GM19023 (cell line): Measurements from ENCODE around the gene ARHGEF12.

Experiments used
- ATAC-seq: cut with Tn5 transposase; IDR thresholded peaks from one replicate; pipeline ENCODE4 v1.9.1; 2021; ENCODE audit warnings: mild to moderate bottlenecking, moderate library complexity; ENCODE audit not compliant: unreplicated experiment

The ARHGEF12 gene

DNA sequence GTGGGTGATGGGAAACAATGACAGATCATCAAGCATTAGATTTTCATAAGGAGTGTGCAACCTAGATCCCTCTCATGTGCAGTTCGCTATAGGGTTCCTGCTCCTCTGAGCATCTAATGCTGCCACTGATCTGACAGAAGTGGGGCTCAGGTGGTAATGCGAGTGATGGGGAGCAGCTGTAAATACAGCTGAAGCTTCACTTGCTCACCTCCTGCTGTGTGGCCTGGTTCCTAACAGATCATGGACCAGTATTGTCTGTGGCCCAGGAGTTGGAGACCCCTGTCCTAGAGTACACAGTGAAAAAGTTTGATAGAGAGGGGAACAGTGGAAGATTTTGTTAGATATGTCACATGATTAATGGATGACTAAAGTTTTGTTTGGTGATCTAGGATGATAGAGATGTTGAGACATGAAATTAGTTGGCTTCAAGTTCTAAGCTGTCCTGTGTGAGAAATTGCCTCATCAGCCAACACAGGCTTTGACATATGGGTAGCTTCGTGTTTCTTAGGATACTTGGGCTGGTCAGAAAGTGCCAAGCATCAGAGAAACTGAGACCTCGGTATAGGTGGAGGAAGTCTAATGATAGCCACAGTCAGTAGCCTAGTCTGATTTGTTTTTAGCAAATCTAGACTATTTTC, 47.4 kb downstream of the ARHGEF12 start:
- no peak for ATAC-seq

DNA sequence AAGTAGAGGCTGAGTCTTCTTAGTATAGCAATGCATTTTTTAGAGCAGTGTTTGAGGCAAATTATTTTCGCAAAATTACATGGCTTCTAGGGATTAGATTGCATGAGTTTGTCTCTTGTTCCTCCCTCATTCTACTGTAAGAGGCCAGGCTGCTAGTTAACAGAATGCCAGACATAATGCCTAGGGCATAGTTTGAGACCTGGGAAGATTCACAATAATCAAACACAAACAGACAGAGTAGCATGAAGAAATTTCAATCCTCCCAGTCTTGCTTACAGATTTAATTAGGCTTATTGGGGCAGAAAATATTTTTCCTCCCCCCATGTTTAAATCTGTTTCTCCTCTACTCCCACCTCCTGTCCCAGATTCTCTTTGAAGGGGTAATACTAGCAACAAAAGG, 48.3 kb downstream of the ARHGEF12 start:
- ATAC-seq, result no peak

DNA sequence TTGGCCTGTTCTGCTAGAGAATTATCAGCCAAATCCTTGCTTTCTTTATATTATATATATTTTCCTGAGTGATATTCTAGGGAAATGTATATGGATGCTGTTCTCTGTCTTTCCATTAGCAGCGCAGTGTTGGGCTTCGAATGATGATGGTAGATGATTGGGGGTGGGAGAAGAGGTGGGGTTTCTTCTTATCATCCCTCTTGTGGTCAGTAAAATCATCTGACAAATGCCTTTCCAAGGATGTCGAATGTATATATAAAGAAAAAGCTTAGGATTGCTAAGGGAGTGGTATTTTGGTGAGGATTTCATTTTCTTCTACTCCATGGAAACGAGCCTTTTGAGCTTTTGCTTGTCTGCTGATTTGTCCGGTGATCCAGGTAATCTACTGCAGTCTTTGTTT, 48.9 kb downstream of the ARHGEF12 start:
- ATAC-seq, result no peak

DNA sequence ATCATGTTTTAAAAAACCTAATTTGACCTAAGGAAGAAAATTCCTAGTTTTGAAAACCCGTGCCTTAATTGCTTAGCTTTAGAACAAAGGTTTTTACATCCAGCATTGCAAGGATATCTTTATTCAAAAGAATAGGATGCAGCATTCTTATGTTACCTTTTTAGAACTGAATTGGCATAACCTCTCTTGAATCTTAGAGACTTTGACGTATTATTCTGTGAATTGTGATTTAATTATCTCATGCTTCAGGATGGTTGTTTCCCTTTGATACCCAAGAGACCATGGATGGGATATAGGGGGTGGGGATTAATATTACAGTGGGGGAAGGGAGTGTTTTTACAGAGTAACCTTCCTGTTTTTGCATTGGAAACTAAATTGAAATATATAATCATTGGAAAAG, 49.4 kb downstream of the ARHGEF12 start:
- ATAC-seq, result no peak

DNA sequence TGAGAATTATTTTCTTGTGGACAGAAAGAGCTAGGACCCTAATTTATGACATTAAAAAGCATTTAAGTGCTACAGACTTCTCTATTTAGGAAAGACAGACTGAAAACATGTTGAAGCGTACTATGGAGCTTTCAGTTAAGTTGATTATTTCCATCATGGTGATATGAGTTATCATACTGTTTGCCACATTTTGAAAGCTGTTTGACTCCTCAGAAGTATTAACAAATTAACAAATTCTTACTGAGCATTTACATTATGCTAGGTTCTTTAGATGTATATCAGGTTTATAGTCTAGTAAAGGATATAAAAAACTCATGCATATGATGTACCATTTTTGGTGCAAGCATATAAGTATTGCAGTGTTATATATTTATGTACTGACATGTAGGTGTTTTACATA, 50.1 kb downstream of the ARHGEF12 start:
- no peak for ATAC-seq

DNA sequence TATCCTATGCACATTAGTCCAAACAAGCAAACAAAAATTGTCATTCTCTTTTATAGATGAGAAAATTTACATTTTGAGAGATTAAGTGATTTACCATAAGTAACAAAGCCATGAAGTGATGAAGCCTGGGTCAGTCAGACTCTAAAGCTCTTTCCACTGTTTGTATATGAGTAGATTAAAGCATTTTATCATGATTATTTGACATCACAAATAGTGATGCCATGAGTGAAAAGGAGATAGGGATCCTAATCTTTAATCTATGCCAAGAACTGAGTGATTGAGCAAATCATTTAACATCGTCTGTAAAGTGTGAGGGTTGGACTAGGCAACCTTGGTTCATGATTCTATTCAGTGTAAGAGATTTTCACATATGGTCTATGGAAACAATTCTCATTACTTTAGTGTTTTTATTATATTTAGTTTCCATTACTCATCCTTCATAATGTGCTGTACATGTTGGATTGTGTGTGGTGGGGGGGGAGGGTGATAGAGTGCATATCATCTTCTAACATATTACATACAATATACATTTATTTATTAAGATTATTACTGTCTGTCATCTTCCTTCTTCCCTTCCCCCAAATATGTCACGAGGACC, 50.7 kb downstream of the ARHGEF12 start:
- ATAC-seq, result no peak

DNA sequence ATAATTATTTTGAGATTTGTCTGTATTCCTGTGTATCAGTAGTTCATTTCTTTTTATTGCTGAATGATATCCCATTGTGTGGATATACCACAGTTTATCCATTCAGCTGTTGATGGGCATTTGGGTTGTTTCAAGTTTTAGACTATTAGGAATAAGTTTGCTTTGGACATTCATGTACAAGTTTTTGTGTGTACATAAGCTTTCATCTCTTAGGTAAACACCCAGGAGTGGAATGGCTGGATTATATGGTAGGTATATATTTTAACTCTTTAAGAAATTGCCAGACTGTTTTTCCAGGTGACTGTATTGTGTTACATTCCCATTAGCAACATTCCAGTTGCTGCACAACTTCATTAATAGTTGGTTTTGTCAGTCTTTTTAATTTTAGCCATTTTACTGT, 52.0 kb downstream of the ARHGEF12 start:
- no peak for ATAC-seq

DNA sequence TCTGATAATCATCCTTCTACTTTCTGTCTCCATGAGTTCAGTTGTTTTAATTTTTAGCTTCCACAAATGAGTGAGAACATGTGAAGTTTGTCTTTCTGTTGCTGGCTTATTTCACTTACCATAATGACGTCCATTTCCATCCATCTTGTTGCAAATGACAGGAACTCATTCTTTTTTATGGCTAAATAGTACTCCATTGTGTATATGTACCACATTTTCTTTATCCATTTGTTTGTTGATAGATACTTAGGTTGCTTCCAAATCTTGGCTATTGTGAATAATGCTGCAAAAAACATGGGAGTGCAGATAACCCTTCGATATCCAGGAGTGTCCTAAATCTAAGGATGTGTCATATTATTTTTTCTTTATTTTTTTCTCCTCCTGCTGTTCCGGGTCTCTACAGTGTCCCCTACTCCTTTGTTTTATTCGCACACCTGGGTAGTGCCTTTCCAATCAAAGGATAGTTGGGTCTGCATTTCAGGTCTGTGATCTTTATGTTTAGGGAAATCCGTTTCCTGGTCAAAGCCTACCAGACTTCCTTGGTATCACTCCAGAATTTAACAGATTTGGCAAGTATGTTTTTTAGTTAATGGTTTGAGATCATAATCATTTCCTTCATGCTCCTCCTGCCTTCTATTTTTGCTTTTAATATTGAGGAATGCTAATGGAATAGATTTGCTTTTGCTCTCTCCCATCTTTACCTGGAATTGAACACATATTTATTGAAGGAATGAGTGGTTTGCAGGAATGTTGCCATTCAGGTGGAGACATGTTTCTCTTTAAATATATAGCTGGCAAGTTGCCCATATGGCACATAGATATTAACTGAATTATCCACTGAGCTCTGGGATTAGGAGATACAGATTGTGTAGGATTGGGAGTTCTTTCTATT, 53.7 kb downstream of the ARHGEF12 start:
- ATAC-seq, result no peak

DNA sequence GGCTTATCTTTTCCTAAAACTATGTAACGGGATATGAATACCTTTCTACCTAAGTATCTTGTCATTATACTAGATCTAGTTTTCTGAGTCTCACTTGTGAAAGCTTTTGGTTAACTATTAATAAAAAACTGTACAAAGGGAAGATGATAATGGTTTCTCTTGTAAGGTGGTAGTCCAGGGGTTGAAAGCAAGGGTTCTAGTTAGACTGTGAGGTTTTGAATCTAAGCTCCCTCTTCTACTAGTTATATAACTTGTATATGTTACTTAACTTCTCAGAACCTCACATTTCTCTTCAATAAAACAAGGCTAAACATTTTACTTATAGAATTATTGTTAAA, 54.3 kb downstream of the ARHGEF12 start:
- no peak for ATAC-seq

DNA sequence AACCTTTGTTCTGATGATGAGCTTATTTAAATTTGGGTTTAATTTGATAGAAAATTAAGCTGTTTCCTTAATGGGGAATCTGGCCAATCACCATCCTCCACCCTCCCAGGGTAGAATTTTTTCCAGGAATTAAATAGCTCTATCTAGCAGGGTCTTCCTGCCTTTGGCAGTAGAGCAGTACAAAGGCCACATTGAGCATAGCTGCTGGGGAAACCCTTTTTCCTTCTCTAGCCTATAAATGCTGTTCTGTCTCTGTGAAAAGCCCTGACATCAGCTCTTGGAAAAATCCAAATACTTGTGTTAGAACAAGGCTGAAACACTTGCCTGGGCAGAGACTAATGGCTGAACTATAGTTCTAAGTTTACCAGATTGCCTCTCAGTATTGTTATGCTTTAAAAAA, 55.1 kb downstream of the ARHGEF12 start:
- no peak for ATAC-seq

DNA sequence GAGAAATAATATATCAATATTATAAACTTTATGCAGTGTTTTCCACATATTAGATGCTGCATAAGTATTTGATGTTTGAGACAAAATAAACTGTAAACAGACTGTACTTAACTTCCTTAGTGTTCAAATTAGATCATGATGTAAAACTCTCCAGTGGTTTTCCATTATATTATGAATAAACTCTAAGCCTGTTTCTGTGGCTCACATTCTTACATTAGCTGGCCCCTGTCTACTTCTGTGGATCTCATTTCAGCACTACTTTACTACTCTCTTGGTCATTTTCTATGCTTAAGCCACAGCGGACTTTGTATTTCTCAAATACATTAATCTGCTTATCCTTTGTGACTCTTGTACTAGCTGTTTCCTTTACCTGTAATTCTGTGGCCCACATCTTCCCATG, 55.6 kb downstream of the ARHGEF12 start:
- no peak for ATAC-seq

DNA sequence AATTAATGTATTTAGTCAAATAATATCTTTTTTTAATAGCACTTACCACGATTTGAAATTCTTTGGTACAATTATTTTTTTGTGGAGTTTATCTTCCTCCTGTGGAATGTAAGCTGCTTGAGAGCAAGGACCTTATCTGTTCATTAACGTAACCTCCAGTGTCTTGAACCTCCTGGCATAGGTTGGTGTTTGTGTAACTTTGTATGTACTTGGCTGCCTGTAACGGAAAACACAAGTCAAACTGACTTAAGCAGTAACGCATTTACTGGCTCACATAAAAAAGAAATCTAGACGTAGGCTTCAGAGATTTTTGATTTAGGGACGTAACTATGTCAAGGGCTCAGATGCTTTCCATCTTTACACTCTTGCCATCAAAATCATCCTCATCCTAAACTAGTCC, 56.1 kb downstream of the ARHGEF12 start:
- ATAC-seq, result no peak

DNA sequence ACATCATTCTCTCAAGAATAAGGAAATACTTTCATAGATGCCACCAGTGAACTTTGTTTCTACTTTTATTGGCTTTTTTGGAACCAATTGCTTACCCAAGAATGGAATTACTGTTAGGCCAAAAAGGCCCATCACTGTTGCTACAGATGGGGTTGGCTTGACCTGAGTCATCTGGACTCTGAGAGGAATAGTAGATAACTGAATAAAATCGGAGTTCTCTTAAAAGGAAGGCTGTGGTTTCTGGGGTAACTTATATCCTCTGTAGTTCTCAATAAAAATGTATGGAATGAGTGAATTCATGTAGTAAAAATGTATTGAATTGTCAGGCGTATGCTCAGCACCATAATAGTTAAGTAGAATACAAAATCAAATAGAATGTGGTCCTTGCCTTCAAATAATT, 56.6 kb downstream of the ARHGEF12 start:
- ATAC-seq, result no peak

DNA sequence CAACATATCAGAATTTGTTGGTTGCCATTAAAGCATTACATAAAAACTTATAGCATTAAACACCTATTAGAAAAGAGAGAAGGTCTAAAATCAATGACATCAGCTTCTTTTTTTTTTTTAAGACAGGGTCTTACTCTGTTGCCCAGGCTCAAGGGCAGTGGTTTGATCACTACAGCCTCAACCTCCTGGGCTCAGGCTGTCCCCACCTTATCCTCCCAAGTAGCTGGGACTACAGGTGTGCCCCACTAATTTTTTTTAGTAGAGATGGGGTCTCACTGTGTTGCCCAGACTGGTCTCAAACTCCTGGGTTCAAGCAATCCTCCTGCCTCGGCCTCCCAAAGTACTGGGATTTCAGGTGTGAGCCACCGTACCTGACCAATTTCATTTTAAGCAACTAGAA, 57.9 kb downstream of the ARHGEF12 start:
- no peak for ATAC-seq

DNA sequence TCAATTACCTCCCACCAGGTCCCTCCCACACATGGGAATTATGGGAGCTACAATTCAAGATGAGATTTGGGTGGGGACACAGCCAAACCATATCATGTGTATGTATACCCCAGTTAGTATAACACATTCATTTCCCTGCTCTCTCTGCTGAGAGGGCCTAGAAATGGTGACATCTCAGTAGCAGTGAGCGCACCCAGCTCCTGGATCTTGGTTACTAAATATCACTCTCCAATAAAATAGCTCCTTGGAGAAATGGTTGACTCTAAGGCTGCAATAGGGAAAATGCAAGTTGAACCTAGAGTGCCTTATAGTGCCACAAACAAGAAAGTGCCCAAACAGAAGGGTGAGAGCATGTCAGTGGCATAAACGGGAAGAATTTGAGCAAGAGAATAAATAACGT, 59.6 kb downstream of the ARHGEF12 start:
- ATAC-seq, result no peak

DNA sequence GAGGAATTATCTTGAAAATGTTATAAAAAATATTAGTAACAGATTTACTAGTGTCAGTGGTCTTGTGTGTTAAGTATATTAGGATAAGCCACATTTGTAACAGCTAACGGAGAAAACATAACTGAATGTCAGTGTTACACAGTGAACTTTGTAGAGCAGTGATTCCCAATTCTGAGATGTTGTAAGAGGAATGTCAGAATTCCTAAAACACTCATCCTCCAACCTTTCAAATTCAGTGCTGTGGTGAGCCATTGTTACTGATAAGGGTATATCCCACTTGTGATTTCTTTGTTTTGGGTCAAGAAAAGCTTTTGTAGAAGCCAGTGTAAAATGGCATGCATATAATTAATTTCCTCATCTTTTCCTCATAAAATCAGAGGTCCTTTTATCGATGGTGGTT, 61.9 kb downstream of the ARHGEF12 start:
- ATAC-seq, result no peak

DNA sequence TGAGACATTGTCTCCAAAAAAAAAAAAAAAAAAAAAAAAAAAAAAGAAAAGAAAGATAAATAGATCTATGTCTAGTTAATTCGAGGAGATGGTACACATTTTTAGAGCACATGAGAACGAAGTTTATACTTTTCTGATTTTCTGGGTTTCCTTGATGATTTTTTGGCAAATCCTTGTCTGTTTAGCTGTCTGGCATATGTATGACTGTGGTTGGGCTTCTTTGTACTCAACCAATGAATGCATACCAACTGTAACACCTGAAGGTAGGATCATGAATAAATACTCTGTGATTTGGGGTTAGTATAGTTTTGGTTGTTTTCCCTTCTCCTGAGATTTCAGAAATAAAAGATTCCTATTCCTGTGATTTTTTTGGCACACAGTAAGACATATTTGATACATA, 63.1 kb downstream of the ARHGEF12 start:
- ATAC-seq, result no peak

DNA sequence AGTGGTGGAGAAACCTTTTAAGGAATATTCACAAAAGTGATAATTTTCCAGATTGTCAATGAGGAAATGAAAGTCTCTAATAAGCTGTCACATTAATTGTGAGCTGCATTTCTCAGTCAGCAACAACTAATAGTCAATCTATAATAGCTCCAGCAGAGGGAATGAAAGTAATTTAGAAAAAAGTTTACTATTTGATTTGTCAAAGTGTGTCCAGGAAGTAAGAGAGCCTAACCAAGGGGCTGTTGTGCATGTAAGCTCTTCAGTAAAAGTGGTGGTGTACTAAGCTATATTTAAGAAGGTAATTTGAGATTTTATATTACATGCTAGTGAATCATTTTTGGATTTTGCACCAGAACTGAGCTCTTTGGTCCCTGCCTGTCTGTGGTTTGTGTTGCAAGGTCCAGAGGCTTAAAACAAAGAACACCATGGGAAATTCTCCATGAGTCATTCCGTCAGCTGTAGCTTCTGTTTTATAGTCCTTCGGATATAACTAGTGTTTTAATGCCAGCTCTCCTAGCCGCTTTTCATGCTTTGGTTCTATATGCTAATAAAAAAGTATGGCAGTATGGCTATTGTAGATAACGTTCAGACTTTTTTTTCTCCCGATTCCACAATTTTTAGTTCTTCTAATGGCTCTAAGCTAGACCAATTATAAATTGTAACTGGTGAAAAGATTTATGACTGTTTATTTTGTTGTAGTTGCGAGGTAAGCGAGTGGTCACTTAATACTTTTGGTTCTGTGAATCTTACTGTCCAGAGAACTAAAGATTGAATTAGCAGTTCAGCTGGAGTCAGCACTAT, 64.6 kb downstream of the ARHGEF12 start:
- ATAC-seq, result no peak

DNA sequence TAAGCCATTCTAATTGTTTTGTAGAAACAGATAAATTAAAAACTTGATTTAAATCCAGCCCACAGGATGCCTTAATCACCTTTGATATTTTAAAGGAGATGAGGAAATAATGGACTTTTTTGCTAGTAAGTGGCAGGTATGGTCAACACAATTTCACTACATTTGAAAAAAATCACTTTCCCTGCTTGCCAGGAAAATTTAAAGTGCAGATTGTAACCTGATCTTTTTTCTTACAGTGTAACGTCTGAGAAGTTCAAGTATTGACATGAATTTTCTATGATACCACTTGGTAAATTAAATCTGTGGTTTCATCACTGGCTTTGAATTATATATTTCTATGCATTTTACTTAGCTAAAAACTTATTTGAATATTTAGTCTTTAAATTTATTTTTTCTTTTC, 65.3 kb downstream of the ARHGEF12 start:
- no peak for ATAC-seq

DNA sequence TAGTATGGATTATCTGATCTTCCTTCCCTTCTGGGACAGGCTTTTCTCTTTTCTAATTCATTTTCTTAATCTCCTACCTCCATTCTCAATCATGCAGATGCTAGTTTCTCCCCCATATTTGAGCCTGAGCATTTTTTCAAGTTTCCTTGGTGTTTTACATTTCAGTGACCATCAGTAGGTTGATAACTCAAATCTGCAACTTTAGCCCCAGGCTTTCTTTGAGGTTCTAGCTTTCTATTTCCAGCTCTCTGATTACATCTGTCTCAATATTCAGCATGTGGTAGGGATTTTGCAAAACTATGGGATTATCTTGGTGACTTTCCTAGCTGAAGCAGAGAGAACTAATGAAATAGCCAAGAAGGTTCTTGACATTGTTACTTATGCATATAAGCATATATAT, 67.8 kb downstream of the ARHGEF12 start:
- ATAC-seq, result no peak

DNA sequence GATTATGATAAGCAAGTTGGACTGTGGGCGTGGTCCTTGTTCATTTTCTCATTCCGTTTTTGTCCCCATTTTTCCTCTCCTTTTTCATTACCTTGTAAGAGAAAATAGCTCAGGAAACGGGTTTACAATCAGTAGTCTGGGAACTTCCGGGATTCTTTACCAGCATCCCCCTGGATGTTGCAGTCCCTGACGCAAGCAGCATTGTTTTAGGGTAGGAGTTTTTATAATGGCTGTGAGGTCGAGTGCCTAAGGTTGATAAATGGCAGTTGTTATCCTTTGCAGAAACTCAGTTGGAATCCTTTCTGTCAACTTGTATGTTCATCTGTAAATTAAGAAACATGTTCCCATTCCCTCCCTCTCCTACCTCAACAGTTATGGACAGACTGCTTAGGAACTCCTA, 68.3 kb downstream of the ARHGEF12 start:
- no peak for ATAC-seq

DNA sequence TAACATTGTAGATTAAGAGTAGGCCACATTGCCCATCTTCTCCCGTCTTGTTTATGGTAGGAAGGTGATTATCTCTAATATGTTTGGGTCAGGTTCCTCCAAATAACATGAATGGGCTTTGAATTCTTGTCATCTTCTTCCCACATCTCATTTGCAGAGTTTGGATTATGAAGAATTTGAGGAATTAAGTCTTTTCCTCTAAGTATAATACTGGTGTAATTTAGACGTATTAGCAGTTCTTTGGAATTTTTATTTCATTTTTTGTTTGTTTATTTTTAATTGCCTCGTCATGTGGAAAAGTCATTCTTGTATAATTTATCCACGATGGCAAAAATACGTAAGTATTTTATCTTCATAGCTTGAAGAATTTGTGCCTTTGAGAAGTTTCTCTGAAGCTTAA, 73.4 kb downstream of the ARHGEF12 start:
- no peak for ATAC-seq
